CD8-positive, alpha-beta memory T cell (primary cell): ENCODE data around the gene IL22RA1. TPM values are rescaled to one million over a fixed set of nuclear protein-coding genes. Genes with fewer than 3 reads are reported as not detected.

ENCODE experiments used
- CTCF ChIA-PET: fragments of 350-600 bp; sonication (Branson Sonifier 250); formaldehyde crosslinking; loops from one replicate; lab custom pipeline; 2021; ENCODE audit warnings: antibody characterized with exemption; lab: Charles Lee
- POLR2A ChIA-PET: fragments of 350-600 bp; sonication (Branson Sonifier 250); formaldehyde crosslinking; loops from one replicate; lab custom pipeline; 2021; ENCODE audit warnings: antibody characterized with exemption; lab: Charles Lee
- DNase-seq, 5 donors: peaks; one replicate each; pipeline versions ENCODE4 v3.0.0 to v3.0.0-alpha.2; 2020 to 2022; ENCODE audit warnings: mixed read lengths in 1 of 5
- H3K27ac ChIP-seq: one replicate; pipeline ENCODE4 v1.7.0; 2013; ENCODE audit warnings: low read depth, mild to moderate bottlenecking, low read length, moderate library complexity
- H3K27me3 ChIP-seq: 2 replicates; pipeline ENCODE4 v1.7.0; 2013; ENCODE audit warnings: low read length, mild to moderate bottlenecking; ENCODE audit not compliant: insufficient read depth, poor library complexity, severe bottlenecking
- H3K36me3 ChIP-seq: 2 replicates; pipeline ENCODE4 v1.7.0; 2013; ENCODE audit warnings: mild to moderate bottlenecking, low read length, moderate library complexity; ENCODE audit not compliant: insufficient read depth
- H3K4me1 ChIP-seq: 2 replicates; pipeline ENCODE4 v1.7.0; 2013; ENCODE audit warnings: mild to moderate bottlenecking, low read length, moderate library complexity; ENCODE audit not compliant: insufficient read depth
- H3K4me3 ChIP-seq: 2 replicates; pipeline ENCODE4 v1.7.0; 2013; ENCODE audit warnings: mild to moderate bottlenecking, low read length
- H3K9me3 ChIP-seq: 2 replicates; pipeline ENCODE4 v1.7.0; 2013; ENCODE audit warnings: mild to moderate bottlenecking, low read length
- H3K27ac Mint-ChIP-seq, 8 donors: one replicate each; pipeline ENCODE4 v1.8.0; 2020 to 2021; ENCODE audit warnings: mixed read lengths in 8 of 8, mild to moderate bottlenecking in 6 of 8, inconsistent platforms in 3 of 8, moderate library complexity in 3 of 8
- H3K27me3 Mint-ChIP-seq, 2 donors: one replicate each; pipeline ENCODE4 v1.8.0; 2020 to 2021; ENCODE audit warnings: mixed read lengths in 2 of 2, mild to moderate bottlenecking in 1 of 2, moderate library complexity in 1 of 2
- H3K36me3 Mint-ChIP-seq, 3 donors: one replicate each; pipeline ENCODE4 v1.8.0; 2020 to 2021; ENCODE audit warnings: mixed read lengths in 3 of 3, inconsistent platforms in 1 of 3, mild to moderate bottlenecking in 1 of 3
- H3K4me1 Mint-ChIP-seq, 3 donors: one replicate each; pipeline ENCODE4 v1.8.0; 2020 to 2021; ENCODE audit warnings: mixed read lengths in 3 of 3, inconsistent platforms in 1 of 3, mild to moderate bottlenecking in 1 of 3
- H3K4me3 Mint-ChIP-seq, 7 donors: one replicate each; pipeline ENCODE4 v1.8.0; 2020 to 2021; ENCODE audit warnings: mixed read lengths in 7 of 7, mild to moderate bottlenecking in 6 of 7, moderate library complexity in 4 of 7, inconsistent platforms in 2 of 7
- H3K9me3 Mint-ChIP-seq, 5 donors: one replicate each; pipeline ENCODE4 v1.8.0; 2020 to 2022; ENCODE audit warnings: mixed read lengths in 5 of 5, mild to moderate bottlenecking in 3 of 5, moderate library complexity in 2 of 5, inconsistent platforms in 1 of 5
- polyA plus RNA-seq: library from polyadenylated mRNA; unstranded; fragments of 300-500 nt; fragmentation: Illumina TruSeq; gene quantifications from one replicate; pipeline ENCODE4 v1.2.3, GENCODE V29; 2021
- total RNA-seq, 2 experiments: library from RNA; stranded (reverse); gene quantifications; one replicate each; pipeline ENCODE4 v1.2.3, GENCODE V29; 2021

Gene IL22RA1
- total and polyA plus RNA-seq, 3 experiments from 2014 or later: not detected

DNA sequence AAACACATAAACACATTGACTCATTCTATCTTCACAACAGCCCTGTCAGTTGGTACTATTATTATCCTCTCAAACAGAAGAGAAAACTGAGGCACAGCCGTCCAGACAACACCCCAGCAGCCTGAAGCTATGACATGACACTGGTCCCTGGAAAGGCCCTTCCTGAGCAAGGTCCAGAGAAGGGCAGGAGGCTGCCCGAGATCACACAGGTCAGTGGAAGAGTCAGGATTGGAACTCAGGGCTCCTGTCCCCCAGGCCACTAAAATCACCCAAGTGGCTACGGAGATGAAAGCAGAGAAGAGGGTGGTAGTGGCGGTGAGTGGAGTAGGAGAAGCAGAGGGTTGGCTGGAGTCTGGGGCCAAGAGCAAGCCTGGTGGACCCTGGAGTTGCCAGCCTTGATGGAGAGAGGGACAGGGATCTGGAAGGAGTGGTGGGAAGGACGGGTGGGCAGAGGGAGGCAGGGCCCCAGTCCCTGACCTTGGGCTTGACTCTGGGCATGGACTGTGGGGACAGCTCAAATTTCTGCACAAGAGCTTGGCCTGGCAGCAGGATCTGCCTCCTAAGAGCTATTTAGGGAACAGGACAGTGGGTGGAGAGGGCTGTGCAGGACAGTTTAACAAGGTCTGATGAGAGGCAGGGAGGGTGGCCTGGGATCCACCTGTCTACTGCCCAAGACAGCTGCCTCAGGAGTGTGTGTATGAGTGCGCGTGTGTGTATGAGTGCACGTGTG is 46.8 kb downstream of the IL22RA1 start:
- ChIA-PET CTCF (no interaction called here), POLR2A (no interaction called here)
- Mint-ChIP-seq H3K4me1 (no peaks in the 10 kb centered on the region), H3K9me3 (no peaks in the 10 kb centered on the region), H3K4me3 (no peak overlapping the region), H3K36me3 (no peaks in the 10 kb centered on the region), H3K27ac (no peak overlapping the region), H3K27me3 (peaks cover 1 to 4% of the 10 kb centered on the region in 2 donors)
- Histone ChIP-seq H3K4me3 (no peak overlapping the region), H3K27me3 (no peaks in the 10 kb centered on the region), H3K4me1 (no peaks in the 10 kb centered on the region), H3K36me3 (no peaks in the 10 kb centered on the region), H3K9me3 (no peaks in the 10 kb centered on the region), H3K27ac (no peak overlapping the region)
- no peak for DNase-seq

GRCh38 chr1:24095140-24095859 is 47.6 kb downstream of the IL22RA1 start:
- DNase-seq: no peak
- H3K27me3 Mint-ChIP-seq: peaks cover 1 to 4% of the 10 kb centered on the region in 2 donors
- H3K4me1 Mint-ChIP-seq: no peaks in the 10 kb centered on the region
- no peak overlapping the region for H3K27ac ChIP-seq
- H3K9me3 ChIP-seq: no peaks in the 10 kb centered on the region
- no peaks in the 10 kb centered on the region for H3K36me3 Mint-ChIP-seq
- no peak overlapping the region for H3K4me3 Mint-ChIP-seq
- no peaks in the 10 kb centered on the region for H3K4me1 ChIP-seq
- no peaks in the 10 kb centered on the region for H3K36me3 ChIP-seq
- H3K27me3 ChIP-seq: no peaks in the 10 kb centered on the region
- ChIA-PET CTCF (interaction anchor here (0.6 kb wide), 1 partner anchor 104 kb away, joined by 3 read pairs; no protein-coding TSS in a partner anchor), POLR2A (no interaction called here)
- no peak overlapping the region for H3K27ac Mint-ChIP-seq
- no peaks in the 10 kb centered on the region for H3K9me3 Mint-ChIP-seq
- no peak overlapping the region for H3K4me3 ChIP-seq

DNA sequence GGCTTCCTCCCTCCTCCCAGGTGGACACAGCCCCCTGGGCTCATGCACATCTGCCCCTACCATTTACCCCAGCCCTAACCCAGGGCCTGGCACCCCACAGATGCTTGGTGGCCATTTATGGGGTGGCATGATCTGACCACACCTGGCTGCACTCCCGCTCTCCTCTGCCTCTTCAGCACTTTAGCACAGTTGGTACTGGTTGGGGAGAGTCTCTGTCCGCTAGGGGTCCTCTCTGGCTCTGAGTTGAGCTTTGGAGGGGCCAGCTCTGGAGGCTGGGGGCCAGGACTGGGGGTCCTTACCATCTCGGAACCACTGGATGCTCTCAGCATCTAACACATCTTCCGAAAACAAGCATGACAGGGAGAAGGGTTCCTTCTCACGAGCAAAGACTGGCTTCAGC is 48.4 kb downstream of the IL22RA1 start:
- no peaks in the 10 kb centered on the region for H3K9me3 Mint-ChIP-seq
- Histone ChIP-seq H3K27ac (no peak overlapping the region), H3K27me3 (no peaks in the 10 kb centered on the region), H3K9me3 (no peaks in the 10 kb centered on the region), H3K36me3 (no peaks in the 10 kb centered on the region), H3K4me1 (no peaks in the 10 kb centered on the region), H3K4me3 (no peak overlapping the region)
- H3K4me3 Mint-ChIP-seq: no peak overlapping the region
- POLR2A ChIA-PET: no interaction called here
- H3K4me1 Mint-ChIP-seq: no peaks in the 10 kb centered on the region
- H3K27ac Mint-ChIP-seq: no peak overlapping the region
- H3K36me3 Mint-ChIP-seq: no peaks in the 10 kb centered on the region
- CTCF ChIA-PET: interaction anchor here (0.6 kb wide), 1 partner anchor 104 kb away, joined by 3 read pairs; no protein-coding TSS in a partner anchor
- no peak for DNase-seq
- peaks cover 1 to 4% of the 10 kb centered on the region in 2 donors for H3K27me3 Mint-ChIP-seq

DNA sequence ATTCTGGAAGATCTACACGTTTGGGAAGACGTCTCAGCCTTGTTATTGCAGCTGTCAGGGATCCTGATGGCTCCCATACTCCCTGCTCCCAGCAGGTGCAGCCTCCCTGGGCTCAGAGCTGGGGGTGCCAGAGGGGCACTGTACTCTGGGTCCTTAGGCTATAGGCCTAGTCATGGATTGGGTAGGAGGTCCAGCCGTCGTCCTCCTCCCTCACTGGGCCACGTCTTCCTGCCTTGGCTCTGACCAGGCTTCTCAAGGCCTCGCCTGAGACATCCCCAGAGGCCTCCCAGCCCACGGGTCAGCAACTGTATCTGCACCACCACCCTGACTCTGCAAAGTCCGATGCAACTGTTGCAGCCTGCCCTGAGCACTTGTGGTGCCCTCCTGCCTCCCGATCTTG is 49.2 kb downstream of the IL22RA1 start:
- Histone ChIP-seq H3K9me3 (no peaks in the 10 kb centered on the region), H3K27me3 (no peaks in the 10 kb centered on the region), H3K4me1 (no peaks in the 10 kb centered on the region), H3K27ac (no peak overlapping the region), H3K36me3 (no peaks in the 10 kb centered on the region), H3K4me3 (no peak overlapping the region)
- POLR2A ChIA-PET: no interaction called here
- no peak for DNase-seq
- Mint-ChIP-seq H3K4me3 (no peak overlapping the region), H3K27ac (peak overlapping the region in 1 of 8 donors; percentile 93), H3K4me1 (no peaks in the 10 kb centered on the region), H3K9me3 (no peaks in the 10 kb centered on the region), H3K27me3 (peaks cover 1 to 7% of the 10 kb centered on the region in 2 donors), H3K36me3 (no peaks in the 10 kb centered on the region)
- CTCF ChIA-PET: no interaction called here

- H3K4me3 ChIP-seq: no peak overlapping the region
- DNase-seq: no peak
- POLR2A ChIA-PET: no interaction called here
- CTCF ChIA-PET: no interaction called here
- Mint-ChIP-seq H3K27ac (no peak overlapping the region), H3K4me1 (no peaks in the 10 kb centered on the region), H3K27me3 (peaks cover 1 to 7% of the 10 kb centered on the region in 2 donors), H3K9me3 (no peaks in the 10 kb centered on the region), H3K36me3 (no peaks in the 10 kb centered on the region), H3K4me3 (no peak overlapping the region)
- no peaks in the 10 kb centered on the region for H3K9me3 ChIP-seq
- no peak overlapping the region for H3K27ac ChIP-seq
- no peaks in the 10 kb centered on the region for H3K4me1 ChIP-seq
- no peaks in the 10 kb centered on the region for H3K36me3 ChIP-seq
- no peaks in the 10 kb centered on the region for H3K27me3 ChIP-seq
These were observed 50.0 kb downstream of the IL22RA1 start for GRCh38 chr1:24092979-24093378.

DNA sequence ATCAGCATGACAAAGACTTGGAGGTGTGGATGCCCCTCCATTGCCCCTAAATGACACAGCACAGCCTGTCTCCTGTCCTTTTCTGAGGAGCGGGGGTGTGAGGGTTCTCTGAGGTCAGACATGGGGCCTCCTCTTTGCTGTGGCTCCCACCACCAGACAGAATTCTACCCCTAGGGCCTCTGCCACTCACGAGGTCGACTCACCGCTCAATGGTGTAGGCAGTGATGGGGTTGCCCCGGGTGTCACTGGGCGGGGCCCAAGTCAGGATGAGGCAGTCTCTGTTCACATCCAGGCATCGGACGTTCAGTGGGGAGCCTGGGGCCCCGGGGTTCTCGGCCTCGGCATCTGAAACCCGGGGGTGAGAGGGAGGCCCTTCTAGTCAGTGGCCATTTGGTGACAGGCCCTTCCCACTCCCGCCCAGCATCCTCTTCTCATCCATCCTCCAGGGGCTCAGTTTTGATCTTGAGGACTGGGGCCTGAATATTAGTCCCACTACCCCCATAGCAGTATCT is 50.9 kb downstream of the IL22RA1 start:
- Histone ChIP-seq H3K4me3 (no peak overlapping the region), H3K9me3 (no peaks in the 10 kb centered on the region), H3K27me3 (no peaks in the 10 kb centered on the region), H3K36me3 (no peaks in the 10 kb centered on the region), H3K27ac (no peak overlapping the region), H3K4me1 (no peaks in the 10 kb centered on the region)
- POLR2A ChIA-PET: no interaction called here
- Mint-ChIP-seq H3K27ac (no peak overlapping the region), H3K4me3 (no peak overlapping the region), H3K9me3 (no peaks in the 10 kb centered on the region), H3K27me3 (peaks cover 2 to 14% of the 10 kb centered on the region in 2 donors), H3K4me1 (no peaks in the 10 kb centered on the region), H3K36me3 (no peaks in the 10 kb centered on the region)
- CTCF ChIA-PET: no interaction called here
- no peak for DNase-seq

DNA sequence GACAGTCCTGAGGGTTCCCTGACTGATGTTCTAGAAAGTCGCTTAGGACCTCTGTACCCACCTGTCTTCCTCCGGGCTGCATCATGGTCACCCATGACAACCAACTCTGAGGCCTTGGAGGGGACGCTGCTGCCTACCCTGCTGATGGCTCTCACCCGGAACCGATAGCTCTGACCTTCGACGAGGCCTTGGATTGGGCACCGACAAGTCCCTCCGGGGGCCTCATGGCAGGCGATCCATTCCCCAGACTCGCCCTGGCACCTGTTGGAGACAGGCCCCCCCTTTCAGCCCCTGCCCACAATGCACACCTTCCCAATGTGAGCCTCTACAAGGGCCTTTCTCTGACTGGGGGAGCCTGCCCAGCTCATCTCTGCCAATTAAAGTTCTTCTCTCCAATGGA is 52.2 kb downstream of the IL22RA1 start:
- H3K27me3 ChIP-seq: no peaks in the 10 kb centered on the region
- Mint-ChIP-seq H3K36me3 (no peaks in the 10 kb centered on the region), H3K4me3 (no peak overlapping the region), H3K4me1 (no peaks in the 10 kb centered on the region), H3K27me3 (peaks cover 6 to 15% of the 10 kb centered on the region in 2 donors), H3K27ac (no peak overlapping the region), H3K9me3 (no peaks in the 10 kb centered on the region)
- H3K4me3 ChIP-seq: no peak overlapping the region
- ChIA-PET CTCF (no interaction called here), POLR2A (no interaction called here)
- no peaks in the 10 kb centered on the region for H3K4me1 ChIP-seq
- no peak overlapping the region for H3K27ac ChIP-seq
- no peaks in the 10 kb centered on the region for H3K36me3 ChIP-seq
- DNase-seq: no peak
- no peaks in the 10 kb centered on the region for H3K9me3 ChIP-seq
